Stimulated activated CD4-positive, alpha-beta T cell treated with anti-CD3 and anti-CD28 coated beads, Interleukin-1b, Interleukin-23, amount 100 ng/mL, for 1 hour (primary cell): ENCODE data around the gene TVP23A.

ENCODE experiments used
- DNase-seq, 2 donors: peaks; one replicate each; pipeline ENCODE4 v3.0.0-alpha.2; 2020; ENCODE audit warnings: low read depth in 2 of 2

Gene TVP23A

GRCh38 chr16:10817963-10818941 lies at the start of gene TVP23A:
TSS of gene TVP23A (minus strand) at chr16:10818794. CDS start at chr16:10818493, 301 bp downstream.
- no peak for DNase-seq

GRCh38 chr16:10868104-10868595 lies 49.6 kb upstream of the TVP23A start:
- DNase-seq = no peak

GRCh38 chr16:10867199-10867598 lies 48.6 kb upstream of the TVP23A start:
- no peak for DNase-seq

- DNase-seq = no peak
Observed at GRCh38 chr16:10865991-10866966, 47.7 kb upstream of the TVP23A start.

- no peak for DNase-seq
Observed at GRCh38 chr16:10862438-10862837, 43.8 kb upstream of the TVP23A start.

- no peak for DNase-seq
Observed at GRCh38 chr16:10859658-10860057, 41.1 kb upstream of the TVP23A start.

GRCh38 chr16:10859020-10859419 lies 40.4 kb upstream of the TVP23A start:
- no peak for DNase-seq

- DNase-seq = no peak
Observed at GRCh38 chr16:10858203-10858602, 39.6 kb upstream of the TVP23A start.

- no peak for DNase-seq
Observed at GRCh38 chr16:10856042-10856441, 37.4 kb upstream of the TVP23A start.

- DNase-seq = no peak
Observed at GRCh38 chr16:10852948-10853347, 34.4 kb upstream of the TVP23A start.

- DNase-seq = no peak
Observed at GRCh38 chr16:10852286-10852685, 33.7 kb upstream of the TVP23A start.

GRCh38 chr16:10851512-10851911 lies 32.9 kb upstream of the TVP23A start:
- DNase-seq = no peak

- DNase-seq = no peak
Observed at GRCh38 chr16:10850478-10850850, 31.9 kb upstream of the TVP23A start.

- DNase-seq = no peak
Observed at GRCh38 chr16:10849736-10850477, 31.3 kb upstream of the TVP23A start.

GRCh38 chr16:10847176-10847575 lies 28.6 kb upstream of the TVP23A start:
- no peak for DNase-seq

GRCh38 chr16:10846213-10846998 lies 27.8 kb upstream of the TVP23A start:
- DNase-seq = no peak

- no peak for DNase-seq
Observed at GRCh38 chr16:10840703-10841102, 22.1 kb upstream of the TVP23A start.

GRCh38 chr16:10839279-10839666 lies 20.7 kb upstream of the TVP23A start:
- DNase-seq = no peak

- no peak for DNase-seq
Observed at GRCh38 chr16:10838621-10839278, 20.2 kb upstream of the TVP23A start.
